GM18520 (cell line): Measurements from ENCODE around the gene TNNI2.

Source experiments
- ATAC-seq: cut with Tn5 transposase; IDR thresholded peaks from one replicate; pipeline ENCODE4 v1.9.1; 2021; ENCODE audit not compliant: unreplicated experiment

The TNNI2 gene

GRCh38 chr11:1820463-1821325 is 18.1 kb upstream of the TNNI2 start:
- no peak for ATAC-seq

- no peak for ATAC-seq
These were observed 17.2 kb upstream of the TNNI2 start for GRCh38 chr11:1821562-1821961.

GRCh38 chr11:1822648-1823375 is 16.0 kb upstream of the TNNI2 start:
- no peak for ATAC-seq

- ATAC-seq = no peak
These were observed 15.2 kb upstream of the TNNI2 start for GRCh38 chr11:1823376-1824220.

- no peak for ATAC-seq
These were observed 14.4 kb upstream of the TNNI2 start for GRCh38 chr11:1824221-1825038.

- ATAC-seq = no peak
These were observed 13.6 kb upstream of the TNNI2 start for GRCh38 chr11:1825039-1825740.

- ATAC-seq = no peak
These were observed 12.9 kb upstream of the TNNI2 start for GRCh38 chr11:1825785-1826451.

GRCh38 chr11:1826552-1827094 is 12.2 kb upstream of the TNNI2 start:
- no peak for ATAC-seq

GRCh38 chr11:1827095-1827813 is 11.5 kb upstream of the TNNI2 start:
- no peak for ATAC-seq

- no peak for ATAC-seq
These were observed 10.8 kb upstream of the TNNI2 start for GRCh38 chr11:1827931-1828330.

- no peak for ATAC-seq
These were observed 10.2 kb upstream of the TNNI2 start for GRCh38 chr11:1828542-1828941.

- ATAC-seq = no peak
These were observed 9.6 kb upstream of the TNNI2 start for GRCh38 chr11:1829039-1829820.

- ATAC-seq = no peak
These were observed 8.8 kb upstream of the TNNI2 start for GRCh38 chr11:1830004-1830321.

- no peak for ATAC-seq
These were observed 8.2 kb upstream of the TNNI2 start for GRCh38 chr11:1830322-1831223.

GRCh38 chr11:1831338-1832210 is 7.2 kb upstream of the TNNI2 start:
- no peak for ATAC-seq
